SK-N-MC (cell line): ENCODE data around the gene HOXA3.
A peak's percentile ranks its signal among the peaks of the same experiment; 100 is the strongest.

Experiments used
- DNase-seq: peaks from one replicate; pipeline ENCODE4 v3.0.0-alpha.2; 2011; ENCODE audit warnings: low read depth, low spot score
- H3K27ac ChIP-seq: fragments of 200-600 bp; sonication (generic); 2 replicates; pipeline ENCODE4 v1.5.1; 2016; ENCODE audit warnings: mixed run types
- H3K36me3 ChIP-seq: fragments of 200-600 bp; sonication (generic); 2 replicates; pipeline ENCODE4 v1.6.1; 2017; ENCODE audit warnings: antibody characterized with exemption, low read length, mixed read lengths; ENCODE audit not compliant: insufficient read depth
- H3K4me3 ChIP-seq: fragments of 200-600 bp; sonication (generic); 2 replicates; pipeline ENCODE4 v1.5.1; 2016
- H3K9ac ChIP-seq: fragments of 200-600 bp; sonication (generic); 2 replicates; pipeline ENCODE4 v1.8.0; 2017; ENCODE audit warnings: mixed run types, mixed read lengths; ENCODE audit not compliant: insufficient read length
- H3K9me3 ChIP-seq: fragments of 200-600 bp; sonication (generic); 2 replicates; pipeline ENCODE4 v1.6.1; 2017; ENCODE audit warnings: low read depth, mild to moderate bottlenecking, antibody characterized with exemption, low read length, moderate library complexity, mixed read lengths
- EZH2 ChIP-seq: fragments of 200-600 bp; sonication (generic); IDR thresholded peaks from one replicate; pipeline ENCODE4 v1.6.1; 2017; ENCODE audit warnings: antibody characterized with exemption
- FOXP2 ChIP-seq: optimal IDR thresholded peaks from 2 replicates; pipeline ENCODE3; 2011; ENCODE audit warnings: mild to moderate bottlenecking, moderate library complexity; ENCODE audit not compliant: insufficient read depth; ENCODE audit errors: extremely low read length, control extremely low read depth
- POLR2AphosphoS5 ChIP-seq: IDR thresholded peaks from 2 replicates; pipeline ENCODE4 v1.6.1; 2012; ENCODE audit warnings: mild to moderate bottlenecking, low read depth, low read length, borderline replicate concordance

The HOXA3 gene

GRCh38 chr7:27138985-27139333, 13.4 kb downstream of the HOXA3 start:
- Histone ChIP-seq H3K36me3 (no peaks in the 10 kb centered on the region), H3K4me3 (no peak overlapping the region; the same call in 1 of the 2 replicates), H3K27ac (no peak overlapping the region), H3K9ac (no peak overlapping the region), H3K9me3 (no peaks in the 10 kb centered on the region)
- no peak for DNase-seq
- TF ChIP-seq FOXP2, result no peak
- no peak for TF ChIP-seq EZH2
- no peak for TF ChIP-seq POLR2AphosphoS5

- no peak for DNase-seq
- H3K9ac ChIP-seq, result no peak overlapping the region
Measured at GRCh38 chr7:27138472-27138871, 13.9 kb downstream of the HOXA3 start.

GRCh38 chr7:27137640-27138315, 14.6 kb downstream of the HOXA3 start:
- no peaks in the 10 kb centered on the region for H3K36me3 ChIP-seq

More at GRCh38 chr7:27138472-27138871, 13.9 kb downstream of the HOXA3 start:
- Histone ChIP-seq H3K27ac (no peak overlapping the region), H3K36me3 (no peaks in the 10 kb centered on the region), H3K4me3 (no peak overlapping the region), H3K9me3 (no peaks in the 10 kb centered on the region)
- TF ChIP-seq POLR2AphosphoS5 (no peak), EZH2 (no peak), FOXP2 (no peak)

GRCh38 chr7:27134392-27134791, 18.0 kb downstream of the HOXA3 start:
- TF ChIP-seq POLR2AphosphoS5 (no peak), EZH2 (no peak), FOXP2 (no peak)
- Histone ChIP-seq H3K36me3 (no peaks in the 10 kb centered on the region), H3K9me3 (no peaks in the 10 kb centered on the region), H3K4me3 (no peak overlapping the region), H3K27ac (no peak overlapping the region), H3K9ac (no peak overlapping the region)
- DNase-seq, result no peak

More at GRCh38 chr7:27137640-27138315, 14.6 kb downstream of the HOXA3 start:
- no peak overlapping the region for H3K4me3 ChIP-seq
- H3K9ac ChIP-seq, result no peak overlapping the region
- no peak for TF ChIP-seq POLR2AphosphoS5
- no peak for TF ChIP-seq EZH2
- TF ChIP-seq FOXP2, result no peak
- DNase-seq, result no peak
- no peaks in the 10 kb centered on the region for H3K9me3 ChIP-seq
- H3K27ac ChIP-seq, result no peak overlapping the region

- no peaks in the 10 kb centered on the region for H3K36me3 ChIP-seq
- H3K4me3 ChIP-seq, result no peak overlapping the region
- H3K27ac ChIP-seq, result no peak overlapping the region
- H3K9ac ChIP-seq, result no peak overlapping the region
- no peaks in the 10 kb centered on the region for H3K9me3 ChIP-seq
- DNase-seq, result no peak
- TF ChIP-seq POLR2AphosphoS5 (no peak), FOXP2 (no peak)
Measured at GRCh38 chr7:27133409-27134231, 18.8 kb downstream of the HOXA3 start.

- TF ChIP-seq POLR2AphosphoS5 (no peak), EZH2 (no peak), FOXP2 (no peak)
- H3K27ac ChIP-seq, result no peak overlapping the region
- H3K4me3 ChIP-seq, result no peak overlapping the region
- DNase-seq, result no peak
- no peak overlapping the region for H3K9ac ChIP-seq
- no peaks in the 10 kb centered on the region for H3K36me3 ChIP-seq
- no peaks in the 10 kb centered on the region for H3K9me3 ChIP-seq
Measured at GRCh38 chr7:27132978-27133377, 19.4 kb downstream of the HOXA3 start.

GRCh38 chr7:27132214-27132613, 20.2 kb downstream of the HOXA3 start:
- no peak overlapping the region for H3K4me3 ChIP-seq
- TF ChIP-seq FOXP2, result no peak
- TF ChIP-seq EZH2, result no peak
- TF ChIP-seq POLR2AphosphoS5, result no peak
- H3K36me3 ChIP-seq, result no peaks in the 10 kb centered on the region
- no peak overlapping the region for H3K27ac ChIP-seq
- no peak overlapping the region for H3K9ac ChIP-seq
- DNase-seq, result no peak
- H3K9me3 ChIP-seq, result no peaks in the 10 kb centered on the region

GRCh38 chr7:27131390-27131819, 21.0 kb downstream of the HOXA3 start:
- no peak for DNase-seq
- Histone ChIP-seq H3K9ac (peak overlapping the region; percentile 66), H3K27ac (no peak overlapping the region), H3K36me3 (no peaks in the 10 kb centered on the region), H3K9me3 (no peaks in the 10 kb centered on the region), H3K4me3 (peak overlapping the region; percentile 87)
- TF ChIP-seq POLR2AphosphoS5, result no peak
- no peak for TF ChIP-seq EZH2
- no peak for TF ChIP-seq FOXP2
